ENCODE measurements around the gene PRDM8.

GRCh38 chr4:80185787-80186548 is 11.3 kb upstream of the PRDM8 start:
- TF ChIP-seq CTCF (IDR thresholded peaks at IDR 0.05; ENCODE audit: poor library complexity) (no peak), EZH2 (IDR thresholded peaks at IDR 0.05; ENCODE audit: borderline replicate concordance) (peak; percentile 87), EZH2phosphoT487 (IDR thresholded peaks at IDR 0.05; ENCODE audit: low read depth, severe bottlenecking, unreplicated experiment) (peak; percentile 9)

Data from hepatocyte (in vitro differentiated cells).